Epithelial cell of proximal tubule (primary cell): ENCODE data around the gene SMR3A. TPM values are rescaled to one million over a fixed set of nuclear protein-coding genes. Genes with fewer than 3 reads are reported as not detected.

Experiments used
- DNase-seq: peaks from one replicate; pipeline ENCODE4 v3.0.0-alpha.2; 2011; ENCODE audit warnings: low read depth
- H3K4me3 ChIP-seq: 2 replicates; pipeline ENCODE4 v1.5.1; 2011; ENCODE audit warnings: low read depth, mild to moderate bottlenecking, low read length
- total RNA-seq: library from RNA; depleted of rRNA; stranded (reverse); fragments of >200 nt; gene quantifications from 2 replicates; pipeline ENCODE4 v1.2.3, GENCODE V29; 2015
- TF ChIP-seq, protein P1 (sequence below): conservative IDR thresholded peaks from 2 replicates; pipeline ENCODE4 v1.5.1; 2012; ENCODE audit warnings: low read depth, mild to moderate bottlenecking, low read length

The SMR3A gene
- total RNA-seq, 1 donor from 2014 or later, result not detected

DNA sequence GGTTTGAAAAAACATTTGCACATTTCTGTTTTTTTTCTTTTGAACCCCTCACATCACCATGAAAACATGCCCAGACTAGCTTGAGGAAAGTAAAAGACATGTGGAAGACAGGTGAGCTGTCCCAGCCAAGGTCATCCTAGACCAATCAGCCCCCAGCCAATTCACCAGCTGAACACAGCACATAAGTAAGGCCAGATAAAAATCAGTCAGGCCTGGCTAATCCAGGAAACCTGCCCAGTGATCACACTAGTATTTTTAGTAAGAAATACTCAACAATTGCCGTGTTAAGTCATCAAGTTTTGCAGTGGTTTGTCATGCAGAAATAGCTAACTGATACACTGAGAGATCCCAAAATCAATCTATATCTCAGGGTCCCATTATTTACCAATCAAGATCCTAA, 4.4 kb upstream of the SMR3A start:
- DNase-seq, result no peak
- TF ChIP-seq, protein P1, sequence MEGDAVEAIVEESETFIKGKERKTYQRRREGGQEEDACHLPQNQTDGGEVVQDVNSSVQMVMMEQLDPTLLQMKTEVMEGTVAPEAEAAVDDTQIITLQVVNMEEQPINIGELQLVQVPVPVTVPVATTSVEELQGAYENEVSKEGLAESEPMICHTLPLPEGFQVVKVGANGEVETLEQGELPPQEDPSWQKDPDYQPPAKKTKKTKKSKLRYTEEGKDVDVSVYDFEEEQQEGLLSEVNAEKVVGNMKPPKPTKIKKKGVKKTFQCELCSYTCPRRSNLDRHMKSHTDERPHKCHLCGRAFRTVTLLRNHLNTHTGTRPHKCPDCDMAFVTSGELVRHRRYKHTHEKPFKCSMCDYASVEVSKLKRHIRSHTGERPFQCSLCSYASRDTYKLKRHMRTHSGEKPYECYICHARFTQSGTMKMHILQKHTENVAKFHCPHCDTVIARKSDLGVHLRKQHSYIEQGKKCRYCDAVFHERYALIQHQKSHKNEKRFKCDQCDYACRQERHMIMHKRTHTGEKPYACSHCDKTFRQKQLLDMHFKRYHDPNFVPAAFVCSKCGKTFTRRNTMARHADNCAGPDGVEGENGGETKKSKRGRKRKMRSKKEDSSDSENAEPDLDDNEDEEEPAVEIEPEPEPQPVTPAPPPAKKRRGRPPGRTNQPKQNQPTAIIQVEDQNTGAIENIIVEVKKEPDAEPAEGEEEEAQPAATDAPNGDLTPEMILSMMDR, result no peak
- no peak overlapping the region for H3K4me3 ChIP-seq

DNA sequence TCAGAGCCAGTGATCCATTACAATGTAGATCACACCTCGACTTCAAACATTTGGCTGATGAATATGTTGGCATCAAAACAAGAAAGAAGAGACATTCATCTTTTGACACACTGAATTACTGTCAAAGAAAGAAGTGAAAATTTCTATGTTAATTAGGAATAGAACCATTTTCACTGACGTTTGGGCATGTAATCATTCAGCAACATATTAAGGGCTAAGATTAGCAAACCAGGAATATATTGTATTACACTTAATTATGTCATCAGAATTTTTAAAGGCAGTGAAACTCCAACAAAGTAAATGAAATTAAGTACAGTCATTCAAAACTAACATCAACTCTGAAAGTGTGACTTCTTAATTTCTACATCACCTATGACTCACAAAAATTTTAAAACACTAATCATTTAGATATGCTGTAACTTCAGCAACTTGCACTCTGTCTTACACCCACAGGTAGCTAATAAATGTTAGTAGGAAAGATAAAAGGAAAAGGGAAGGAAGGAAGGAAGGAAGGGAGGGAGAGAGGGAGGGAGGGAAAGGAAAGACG, 1.4 kb upstream of the SMR3A start:
- DNase-seq, result no peak
- H3K4me3 ChIP-seq, result no peak overlapping the region
- TF ChIP-seq, protein P1, result no peak

DNA sequence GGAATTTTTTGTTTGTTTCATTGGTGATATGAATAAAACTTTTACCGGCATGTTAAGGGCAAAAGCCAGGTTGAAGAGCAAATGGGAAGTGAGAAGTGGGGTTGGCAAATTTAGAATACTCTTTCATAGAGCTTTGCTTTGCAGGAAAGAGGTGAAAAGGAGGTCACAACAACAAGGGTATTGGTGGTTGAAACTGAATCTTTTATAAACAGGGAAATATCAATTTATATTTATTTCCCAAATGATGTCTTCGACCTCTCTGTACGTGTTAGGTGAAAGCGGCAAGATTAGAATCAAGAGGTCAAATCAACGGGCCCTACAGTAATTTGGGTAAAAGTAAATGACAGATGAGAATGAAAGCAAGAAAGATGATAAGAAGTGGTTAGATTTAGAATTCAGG, 3.4 kb downstream of the SMR3A start:
- no peak overlapping the region for H3K4me3 ChIP-seq
- TF ChIP-seq, protein P1, result no peak
- DNase-seq, result no peak

DNA sequence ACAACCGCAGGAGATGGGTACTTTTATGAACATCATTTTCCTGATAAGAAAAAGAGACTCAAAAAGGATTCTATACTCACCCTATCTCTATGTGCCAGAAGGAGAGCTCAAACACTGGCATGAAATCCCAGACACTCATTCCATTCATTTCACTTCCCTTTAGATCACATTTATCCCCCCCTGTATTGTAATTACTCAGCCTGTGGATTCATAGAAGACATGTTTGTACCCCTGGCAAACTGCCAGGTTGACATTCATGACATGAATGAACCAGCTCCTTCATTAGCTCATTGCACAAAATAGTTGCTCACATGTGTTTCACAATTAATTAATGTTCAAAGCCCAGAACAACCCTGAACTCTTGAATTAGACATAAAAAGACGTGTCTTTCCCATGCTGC, 4.9 kb downstream of the SMR3A start:
- no peak overlapping the region for H3K4me3 ChIP-seq
- TF ChIP-seq, protein P1, result no peak
- no peak for DNase-seq

DNA sequence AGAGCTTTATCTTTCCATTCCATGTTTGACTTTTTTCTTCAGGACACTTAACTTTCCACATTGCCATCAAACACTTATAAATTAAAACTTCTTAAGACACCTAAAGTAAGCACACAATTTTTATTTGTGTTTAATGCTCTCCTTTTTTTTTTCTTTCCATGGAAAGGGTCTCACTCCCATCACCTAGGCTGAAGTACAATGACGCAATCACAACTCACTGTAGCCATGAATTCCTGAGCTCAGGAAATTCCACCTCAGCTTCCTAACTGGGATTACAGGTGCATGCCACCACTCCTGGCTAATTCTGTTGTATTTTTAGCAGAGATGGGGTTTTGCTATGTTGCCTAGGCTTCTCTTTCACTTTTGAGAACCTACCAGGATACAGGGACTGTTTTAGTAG, 7.3 kb downstream of the SMR3A start:
- TF ChIP-seq, protein P1, result no peak
- H3K4me3 ChIP-seq, result no peak overlapping the region
- no peak for DNase-seq

DNA sequence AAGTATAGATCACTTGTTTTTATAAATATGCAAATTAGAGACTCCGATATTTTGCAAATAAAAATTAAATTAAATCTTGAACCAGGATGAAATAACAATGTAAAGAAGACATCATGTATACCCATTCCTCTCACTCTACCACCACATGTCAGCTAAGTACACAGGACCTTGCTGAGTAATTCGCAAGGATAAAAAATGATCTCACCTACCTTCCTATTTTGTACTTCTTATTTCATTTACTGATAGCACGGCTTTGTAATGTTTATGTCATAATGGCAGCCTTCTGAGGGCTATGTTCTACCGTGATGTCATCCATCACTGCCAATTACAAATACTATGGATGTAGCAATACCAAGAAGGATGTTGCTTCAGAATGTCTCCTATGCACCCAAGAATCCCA, 11.4 kb downstream of the SMR3A start:
- DNase-seq, result no peak
- TF ChIP-seq, protein P1, result no peak
- H3K4me3 ChIP-seq, result no peak overlapping the region

DNA sequence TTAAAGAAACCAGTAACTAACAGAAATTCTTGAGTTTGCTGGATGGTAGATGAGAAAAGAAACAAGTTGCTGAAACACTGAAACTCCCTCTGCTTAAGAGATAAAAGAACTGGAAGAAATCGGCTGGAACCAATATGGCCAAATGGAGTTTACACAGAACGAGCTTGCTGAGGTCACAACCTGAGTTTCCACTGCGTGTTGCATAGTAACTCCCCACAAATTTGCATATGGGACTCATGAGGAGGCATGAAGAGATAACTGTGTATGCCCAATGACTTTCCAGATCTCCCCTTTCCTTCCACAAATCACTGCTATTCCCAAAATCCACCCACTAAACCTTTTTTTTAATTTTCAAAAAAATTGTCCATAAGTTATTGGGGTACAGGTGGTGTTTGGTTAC, 12.2 kb downstream of the SMR3A start:
- TF ChIP-seq, protein P1, result no peak
- DNase-seq, result no peak
- no peak overlapping the region for H3K4me3 ChIP-seq
